Cardiac atrium fibroblast (primary cell): ENCODE results near the gene C10orf90. TPM values are rescaled to one million over a fixed set of nuclear protein-coding genes. Genes with fewer than 3 reads are reported as not detected.

Source experiments
- total RNA-seq: library from RNA; depleted of rRNA; stranded (reverse); fragments of >200 nt; gene quantifications from 2 replicates; pipeline ENCODE4 v1.2.3, GENCODE V29; 2015

The C10orf90 gene, protein sequence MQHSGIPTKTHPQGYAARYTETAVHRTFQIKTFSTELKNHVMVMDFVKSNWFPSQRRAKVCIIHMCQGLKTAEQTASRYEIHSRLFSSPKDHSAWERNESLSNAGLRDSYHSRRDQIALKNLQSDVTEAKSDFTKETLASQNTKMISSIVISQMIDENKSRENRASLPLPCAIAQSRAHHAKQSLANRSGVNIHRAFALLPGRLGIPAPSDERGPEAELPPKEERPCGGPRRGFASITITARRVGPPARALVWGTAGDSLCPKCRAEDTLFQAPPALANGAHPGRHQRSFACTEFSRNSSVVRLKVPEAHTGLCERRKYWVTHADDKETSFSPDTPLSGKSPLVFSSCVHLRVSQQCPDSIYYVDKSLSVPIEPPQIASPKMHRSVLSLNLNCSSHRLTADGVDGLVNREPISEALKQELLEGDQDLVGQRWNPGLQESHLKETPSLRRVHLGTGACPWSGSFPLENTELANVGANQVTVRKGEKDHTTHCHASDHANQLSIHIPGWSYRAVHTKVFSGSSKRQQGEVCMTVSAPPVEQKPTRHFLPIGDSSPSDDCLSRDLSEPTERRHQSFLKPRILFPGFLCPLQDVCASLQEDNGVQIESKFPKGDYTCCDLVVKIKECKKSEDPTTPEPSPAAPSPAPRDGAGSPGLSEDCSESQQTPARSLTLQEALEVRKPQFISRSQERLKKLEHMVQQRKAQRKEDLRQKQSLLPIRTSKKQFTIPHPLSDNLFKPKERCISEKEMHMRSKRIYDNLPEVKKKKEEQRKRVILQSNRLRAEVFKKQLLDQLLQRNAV
- total RNA-seq, result 0.16 and 0.18 TPM in 2 replicates

GRCh38 chr10:126670056-126670894 is at the start of gene C10orf90:
TSS of gene C10orf90 (minus strand) at chr10:126670693. CDS start at chr10:126670480, 213 bp downstream.

GRCh38 chr10:126387931-126388911 is 282.3 kb downstream of the C10orf90 start, which contains the start of gene ADAM12:
TSS of gene ADAM12 (minus strand) at chr10:126388477. CDS start at chr10:126388145, 332 bp downstream.

Other genes starting within 250 kb of the C10orf90 start
- 31.1 and 36.9 TPM in 2 replicates for gene DOCK1, start 234.7 kb upstream of the C10orf90 start, total RNA-seq